A673 (cell line): ENCODE measurements around the gene RMND5A. TPM values are rescaled to one million over a fixed set of nuclear protein-coding genes. Genes with fewer than 3 reads are reported as not detected.

ENCODE experiments used
- BruUV-seq: library from RNA; stranded (reverse); fragments of 400-500 nt; replicated peaks from 2 replicates; lab custom pipeline; 2021; lab: Mats Ljungman, UMichigan
- CTCF ChIA-PET: fragments of 300-600 bp; sonication (Branson Sonifier 250); formaldehyde crosslinking; loops from one replicate; lab custom pipeline; 2022; ENCODE audit warnings: antibody characterized with exemption; lab: Charles Lee
- POLR2A ChIA-PET: fragments of 300-600 bp; sonication (Branson Sonifier 250); formaldehyde crosslinking; loops from one replicate; lab custom pipeline; 2022; ENCODE audit warnings: antibody characterized with exemption; ENCODE audit not compliant: low non-redundant PET; lab: Charles Lee
- DNase-seq: peaks from one replicate; pipeline ENCODE4 v3.0.0-alpha.2; 2015; ENCODE audit warnings: low spot score
- H3K27ac ChIP-seq: fragments of 200-600 bp; sonication (generic); 2 replicates; pipeline ENCODE4 v1.5.1; 2016; ENCODE audit warnings: mixed run types, low read depth, mild to moderate bottlenecking, mixed read lengths, antibody characterized with exemption, low read length; ENCODE audit not compliant: poor library complexity, severe bottlenecking
- H3K27me3 ChIP-seq: fragments of 200-600 bp; sonication (generic); replicated peaks from 2 replicates; pipeline ENCODE4 v1.6.1; 2017; ENCODE audit warnings: mixed run types, low read depth, mild to moderate bottlenecking, mixed read lengths, antibody characterized with exemption, low read length; ENCODE audit not compliant: insufficient read depth, poor library complexity
- H3K36me3 ChIP-seq: fragments of 200-600 bp; sonication (generic); 2 replicates; pipeline ENCODE4 v1.6.1; 2016; ENCODE audit warnings: mixed run types, mild to moderate bottlenecking, mixed read lengths, antibody characterized with exemption, low read length; ENCODE audit not compliant: insufficient read depth, poor library complexity, severe bottlenecking
- H3K4me1 ChIP-seq: fragments of 200-600 bp; sonication (generic); 2 replicates; pipeline ENCODE4 v1.6.1; 2017; ENCODE audit warnings: mixed run types, mild to moderate bottlenecking, mixed read lengths, antibody characterized with exemption, low read length; ENCODE audit not compliant: insufficient read depth, poor library complexity, severe bottlenecking
- H3K4me3 ChIP-seq: fragments of 200-600 bp; sonication (generic); 2 replicates; pipeline ENCODE4 v1.5.1; 2016; ENCODE audit warnings: low read depth, mixed run types, mild to moderate bottlenecking, mixed read lengths, low read length; ENCODE audit not compliant: poor library complexity, severe bottlenecking
- H3K9me3 ChIP-seq: fragments of 200-600 bp; sonication (generic); 2 replicates; pipeline ENCODE4 v1.6.1; 2016; ENCODE audit warnings: mixed run types, low read depth, mild to moderate bottlenecking, mixed read lengths, antibody characterized with exemption, low read length; ENCODE audit not compliant: poor library complexity, severe bottlenecking
- CTCF ChIP-seq: fragments of 300-800, 200-600 bp; sonication (generic); conservative IDR thresholded peaks from 2 replicates; pipeline ENCODE4 v1.5.1; 2017; ENCODE audit warnings: low read depth, mild to moderate bottlenecking, antibody characterized with exemption, low read length, moderate library complexity, mixed read lengths
- EZH2 ChIP-seq: fragments of 200-600 bp; sonication (generic); IDR thresholded peaks from 2 replicates; pipeline ENCODE4 v1.6.1; 2017; ENCODE audit warnings: borderline replicate concordance, low read depth, mild to moderate bottlenecking, mixed read lengths, antibody characterized with exemption, low read length; ENCODE audit not compliant: poor library complexity, severe bottlenecking
- intact Hi-C: fragments of 100-400 bp; cut with micrococcal nuclease; formaldehyde crosslinking; loops from one replicate; pipeline ENCODE4 v1.10.0; 2022; ENCODE audit not compliant: unreplicated experiment
- total RNA-seq: library from RNA; stranded (reverse); gene quantifications from 2 replicates; pipeline ENCODE4 v1.2.3, GENCODE V29; 2021

RMND5A gene
- total RNA-seq, 1 experiment from 2014 or later = 38.7 TPM

GRCh38 chr2:86764661-86765309 is 44.7 kb downstream of the RMND5A start:
- no peaks in the 10 kb centered on the region for H3K27me3 ChIP-seq
- ChIA-PET POLR2A (no interaction called here), CTCF (no interaction called here)
- intact Hi-C loops = no loop called here
- H3K36me3 ChIP-seq = peaks cover 7% of the 10 kb centered on the region
- BruUV-seq = no TSS peak
- no peak overlapping the region for H3K4me3 ChIP-seq
- H3K4me1 ChIP-seq = no peaks in the 10 kb centered on the region
- TF ChIP-seq EZH2 = no peak
- TF ChIP-seq CTCF = peak; percentile 69
- H3K27ac ChIP-seq = no peak overlapping the region
- no peaks in the 10 kb centered on the region for H3K9me3 ChIP-seq
- peak; percentile 62 for DNase-seq

- CTCF ChIA-PET = no interaction called here
- TF ChIP-seq EZH2 (no peak), CTCF (no peak)
- POLR2A ChIA-PET = no interaction called here
Measured at GRCh38 chr2:86765310-86765695, 45.2 kb downstream of the RMND5A start.

GRCh38 chr2:86768189-86768949 is 48.3 kb downstream of the RMND5A start:
- H3K27me3 ChIP-seq = no peaks in the 10 kb centered on the region
- DNase-seq = no peak
- H3K4me1 ChIP-seq = no peaks in the 10 kb centered on the region
- TF ChIP-seq EZH2 (no peak), CTCF (no peak)
- BruUV-seq = TSS peak; percentile 13
- H3K27ac ChIP-seq = no peak overlapping the region
- H3K4me3 ChIP-seq = no peak overlapping the region
- H3K36me3 ChIP-seq = peaks cover 33% of the 10 kb centered on the region
- intact Hi-C loops = no loop called here
- POLR2A ChIA-PET = no interaction called here
- CTCF ChIA-PET = no interaction called here
- no peaks in the 10 kb centered on the region for H3K9me3 ChIP-seq

More at GRCh38 chr2:86765310-86765695, 45.2 kb downstream of the RMND5A start:
- no peaks in the 10 kb centered on the region for H3K4me1 ChIP-seq
- DNase-seq = no peak
- no peaks in the 10 kb centered on the region for H3K27me3 ChIP-seq
- intact Hi-C loops = no loop called here
- H3K36me3 ChIP-seq = peaks cover 12% of the 10 kb centered on the region
- no peak overlapping the region for H3K27ac ChIP-seq
- BruUV-seq = no TSS peak
- no peak overlapping the region for H3K4me3 ChIP-seq
- H3K9me3 ChIP-seq = no peaks in the 10 kb centered on the region
